NT2/D1 (cell line): ENCODE data around the gene SLC12A8.

ENCODE experiments used
- SUZ12 ChIP-seq: IDR thresholded peaks from 2 replicates; pipeline ENCODE4 v1.6.1; 2011; ENCODE audit not compliant: insufficient read length, insufficient read depth; ENCODE audit errors: extremely low read depth
- YY1 ChIP-seq: IDR thresholded peaks from 2 replicates; pipeline ENCODE4 v1.6.1; 2011; ENCODE audit not compliant: insufficient read length, insufficient read depth

DNA sequence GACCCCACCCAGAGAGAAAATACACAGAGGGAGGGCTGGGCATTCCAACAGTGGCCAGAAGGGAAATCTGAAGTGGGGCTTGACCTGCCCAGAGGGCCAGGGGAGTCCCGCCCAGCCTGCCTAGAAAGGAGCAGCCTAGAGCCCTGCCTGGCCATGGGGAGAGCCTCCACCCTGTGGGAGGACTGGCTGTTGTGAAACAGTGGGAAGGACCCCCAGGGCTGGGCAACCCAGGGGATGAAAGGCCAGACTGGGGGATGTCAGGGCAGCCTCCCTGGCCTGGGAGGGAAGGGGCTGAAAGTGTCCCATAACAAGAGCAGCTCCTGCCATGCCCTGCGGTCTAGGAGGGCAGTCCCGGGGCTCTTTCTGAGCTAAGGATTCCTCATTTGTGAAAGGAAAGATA is 69.0 kb downstream of the SLC12A8 start:
- TF ChIP-seq SUZ12 (no peak), YY1 (no peak)
